ENCODE measurements around the gene ZNF217.
"Not testable (repeated sequence)": the region's sequence is repeated elsewhere in the genome, so short reads cannot be mapped to it uniquely, and the experiment has no call there.

ZNF217 gene

DNA sequence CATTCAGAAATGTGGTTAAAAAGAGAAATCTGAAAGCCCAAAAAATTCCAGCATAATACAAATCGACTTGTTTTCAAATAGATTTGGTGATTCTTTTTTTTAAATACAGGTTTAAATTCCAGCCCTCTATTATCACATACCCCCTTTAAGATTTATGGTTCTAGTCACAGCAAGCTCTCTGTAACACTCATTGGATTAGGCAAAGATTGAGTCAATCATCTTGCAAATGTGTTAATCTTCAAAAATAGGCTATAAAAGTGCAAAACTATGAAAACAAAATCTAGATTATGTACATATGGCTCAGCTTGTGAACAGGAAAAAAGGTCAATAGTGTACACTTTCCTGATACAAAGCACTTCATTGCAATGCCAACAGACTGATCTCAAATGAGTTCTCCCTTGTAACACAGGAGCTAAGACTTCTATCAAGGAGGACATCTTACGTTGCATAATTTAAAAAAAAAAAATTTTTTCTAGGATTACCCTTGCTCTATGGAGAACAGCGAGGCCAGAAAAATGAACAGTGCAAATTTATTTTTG is 26.2 kb downstream of the ZNF217 start:
- DNase-seq (ENCODE audit: low read depth): no peak

DNA sequence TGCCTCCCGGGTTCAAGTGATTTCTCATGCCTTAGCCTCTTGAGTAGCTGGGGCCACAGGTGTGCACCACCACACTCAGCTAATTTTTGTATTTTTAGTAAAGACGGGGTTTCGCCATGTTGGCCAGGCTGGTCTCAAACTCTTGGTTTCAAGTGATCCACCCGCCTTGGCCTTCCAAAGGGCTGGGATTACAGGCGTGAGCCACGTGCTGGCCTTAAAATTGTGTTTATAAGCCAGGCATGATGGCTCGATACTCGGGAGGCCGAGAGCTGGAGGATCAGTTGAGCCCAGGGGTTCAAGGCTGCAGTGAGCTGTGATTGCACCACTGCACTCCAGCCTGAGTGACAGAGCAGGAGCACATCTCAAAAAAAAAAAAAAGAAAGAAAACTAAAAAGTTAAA is 27.0 kb downstream of the ZNF217 start:
- DNase-seq (ENCODE audit: low read depth): not testable (repeated sequence)

DNA sequence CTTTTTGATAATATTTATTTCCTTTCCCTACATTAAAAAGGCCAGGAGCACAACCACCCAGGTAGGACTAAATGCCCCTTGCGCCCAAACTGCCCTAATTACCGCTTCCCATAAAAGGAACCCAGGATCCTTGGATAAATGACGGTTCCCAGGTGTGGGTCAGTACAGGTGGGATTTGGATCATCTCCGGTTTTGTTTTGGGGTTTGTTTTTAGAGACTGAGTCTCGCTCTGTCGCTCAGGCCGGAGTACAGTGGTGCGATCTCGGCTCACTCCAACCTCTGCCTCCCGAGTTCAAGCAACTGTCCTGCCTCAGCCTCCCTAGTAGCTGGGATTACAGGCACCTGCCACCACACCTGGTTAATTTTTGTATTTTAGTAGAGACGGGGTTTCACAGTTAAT is 28.4 kb downstream of the ZNF217 start:
- no peak for DNase-seq (ENCODE audit: low read depth)

DNA sequence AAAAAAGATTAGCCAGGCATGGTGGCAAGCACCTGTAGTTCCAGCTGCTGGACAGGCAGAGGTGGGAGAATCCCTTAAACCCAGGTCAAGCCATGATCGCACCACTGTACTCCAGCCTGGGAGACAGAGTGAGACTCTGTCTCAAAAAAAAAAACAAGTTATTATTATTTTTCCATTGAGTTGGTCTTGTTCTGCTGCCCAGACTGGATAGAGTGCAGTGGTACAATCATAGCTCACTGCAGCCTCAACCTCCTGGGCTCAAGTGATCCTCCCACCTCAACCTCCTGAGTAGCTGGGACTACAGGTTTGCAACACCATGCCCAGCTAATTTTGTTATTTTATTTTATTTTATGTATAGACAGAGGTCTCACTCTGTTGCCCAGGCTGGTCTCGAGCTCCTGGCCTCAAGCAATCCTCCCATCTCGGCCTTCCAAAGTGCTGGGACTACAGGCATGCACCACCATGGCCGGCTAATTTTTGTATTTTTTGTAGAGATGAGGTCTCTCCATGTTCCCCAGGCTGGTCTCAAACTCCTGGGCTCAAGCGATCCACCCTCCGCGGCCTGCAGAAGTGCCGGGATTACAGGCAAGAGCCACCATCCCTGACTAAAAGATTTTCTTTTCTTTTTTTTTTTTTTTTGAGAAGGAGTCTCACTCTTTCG is 31.4 kb downstream of the ZNF217 start:
- not testable (repeated sequence) for DNase-seq (ENCODE audit: low read depth)

DNA sequence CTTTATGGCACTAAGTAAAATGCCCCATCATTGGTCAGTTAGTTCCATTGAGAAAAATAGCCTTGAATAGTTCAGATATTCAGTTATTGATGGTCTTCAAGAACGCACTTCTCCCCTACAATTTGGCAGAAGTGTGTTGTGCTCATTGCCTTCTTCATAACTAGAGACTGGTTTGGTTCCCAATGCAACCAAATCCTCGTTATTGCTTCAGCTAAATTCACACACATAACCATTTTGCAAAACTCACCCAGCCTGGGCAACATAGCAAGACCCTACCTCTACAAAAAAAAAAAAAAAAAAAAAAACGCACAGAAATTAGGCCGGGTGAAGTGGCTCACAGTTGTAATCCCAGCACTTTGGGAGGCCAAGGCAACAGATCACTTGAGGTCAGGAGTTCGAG is 32.1 kb downstream of the ZNF217 start:
- no peak for DNase-seq (ENCODE audit: low read depth)

DNA sequence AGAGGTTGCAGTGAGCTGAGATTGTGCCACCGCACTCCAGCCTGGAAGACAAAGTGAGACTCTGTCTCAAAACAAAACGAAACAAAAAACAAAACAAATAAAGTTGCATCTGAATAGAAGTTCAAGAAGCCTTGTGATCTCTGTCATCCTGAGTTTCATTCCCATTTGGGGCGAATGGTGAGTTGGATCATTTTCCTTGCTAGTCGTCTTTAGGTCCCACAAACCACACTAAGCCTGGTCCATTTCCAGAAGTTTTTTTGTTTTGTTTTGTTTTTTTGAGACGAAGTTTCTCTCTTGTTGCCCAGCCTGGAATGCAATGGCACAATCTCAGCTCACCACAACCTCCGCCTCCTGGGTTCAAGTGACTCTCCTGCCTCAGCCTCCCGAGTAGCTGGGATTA is 33.8 kb downstream of the ZNF217 start:
- no peak for DNase-seq (ENCODE audit: low read depth)

DNA sequence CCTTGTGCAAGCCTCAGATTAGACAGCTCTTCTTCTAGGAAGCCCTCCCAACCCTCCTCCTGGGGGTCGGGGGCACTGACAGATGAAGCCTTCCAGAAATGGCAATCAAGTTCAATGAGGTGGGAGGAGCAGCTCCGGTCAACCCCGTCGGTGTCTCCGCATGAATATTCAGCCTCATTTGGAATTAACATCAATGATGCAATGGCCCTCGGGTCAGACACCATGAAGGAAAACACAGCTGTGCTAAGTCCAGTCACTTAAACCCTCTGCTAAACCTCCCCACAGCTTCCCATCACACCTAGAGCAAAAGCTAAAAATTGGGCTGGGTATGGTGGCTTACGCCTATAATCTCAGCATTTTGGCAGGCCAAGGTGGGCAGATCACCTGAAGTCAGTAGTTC is 36.5 kb downstream of the ZNF217 start:
- no peak for DNase-seq (ENCODE audit: low read depth)

DNA sequence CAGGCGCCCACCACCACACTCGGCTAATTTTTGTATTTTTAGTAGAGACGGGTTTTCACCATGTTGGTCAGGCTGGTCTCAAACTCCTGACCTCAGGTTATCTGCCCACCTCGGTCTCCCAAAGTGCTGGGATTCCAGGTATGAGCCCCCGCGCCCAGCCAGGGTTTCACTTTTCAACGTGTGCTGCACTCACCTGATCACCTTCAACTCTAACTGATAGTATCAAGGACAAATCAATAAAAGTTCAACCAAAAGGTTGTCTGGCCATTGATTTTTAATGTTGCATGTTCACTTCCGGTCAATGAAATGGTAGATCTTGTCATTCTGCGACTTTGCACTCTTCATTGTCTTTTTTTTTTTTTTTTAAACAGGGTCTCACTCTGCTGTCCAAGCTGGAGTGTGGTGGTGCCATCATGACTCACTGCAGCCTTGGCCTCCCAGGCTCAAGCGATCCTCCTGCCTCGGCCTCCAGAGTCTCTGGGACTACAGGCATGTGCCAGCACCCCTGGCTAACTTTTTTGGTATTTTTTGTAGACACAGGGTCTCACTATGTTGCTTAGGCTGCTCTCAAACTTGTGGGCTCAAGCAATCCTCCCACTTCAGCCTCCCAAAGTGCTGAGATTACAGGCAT is 37.3 kb downstream of the ZNF217 start:
- no peak for DNase-seq (ENCODE audit: low read depth)

DNA sequence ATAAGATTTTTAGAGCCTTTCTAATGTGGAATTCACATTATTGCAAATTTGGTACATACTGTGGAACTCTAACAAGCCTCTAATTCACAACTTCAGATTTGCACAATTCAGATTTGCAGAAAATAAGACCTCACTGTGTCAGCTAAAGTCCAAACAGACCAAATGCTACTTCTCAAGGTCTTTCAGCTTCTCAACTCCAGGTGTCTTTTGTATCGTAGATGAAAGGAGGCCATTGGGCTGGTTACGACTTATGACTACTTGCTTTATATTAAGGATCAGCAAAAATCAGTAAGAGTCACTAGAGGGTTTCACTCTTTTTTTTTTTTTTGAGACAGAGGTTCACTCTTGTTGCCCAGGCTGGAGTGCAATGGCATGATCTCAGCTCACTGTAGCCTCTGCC is 37.8 kb downstream of the ZNF217 start:
- DNase-seq (ENCODE audit: low read depth): no peak

DNA sequence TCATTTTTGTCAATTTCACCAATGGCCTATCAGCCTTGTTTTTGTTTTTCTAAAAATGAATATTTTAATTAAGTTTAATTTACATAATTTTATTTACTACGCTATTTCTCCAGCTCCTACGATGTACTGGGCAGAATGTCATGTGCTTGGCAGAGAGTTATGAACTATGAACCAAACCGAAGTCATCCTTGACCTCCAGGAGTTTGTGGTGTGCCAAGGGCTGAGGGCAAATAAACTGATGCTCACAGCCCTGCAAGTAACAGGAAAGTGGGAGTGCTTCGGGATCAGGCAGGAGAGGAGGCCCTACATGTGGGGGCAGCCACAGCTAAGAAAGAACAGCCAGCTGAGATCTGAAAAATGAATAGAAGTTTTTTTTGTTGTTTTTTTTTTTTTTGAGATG is 38.6 kb downstream of the ZNF217 start:
- DNase-seq (ENCODE audit: low read depth): no peak

DNA sequence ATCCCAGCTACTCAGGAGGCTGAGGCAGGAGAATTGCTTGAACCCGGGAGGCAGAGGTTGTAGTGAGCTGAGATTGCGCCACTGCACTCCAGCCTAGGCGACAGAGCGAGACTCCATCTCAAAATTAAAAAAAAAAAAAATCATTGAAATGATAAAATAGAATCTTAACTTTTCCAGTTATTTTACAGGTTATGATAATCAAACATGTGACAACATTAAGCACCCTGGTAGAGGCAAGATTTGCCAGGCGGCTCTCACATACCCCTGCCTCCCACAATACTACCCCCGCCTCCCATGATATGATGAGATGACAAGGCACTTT is 41.1 kb downstream of the ZNF217 start:
- not testable (repeated sequence) for DNase-seq (ENCODE audit: low read depth)

DNA sequence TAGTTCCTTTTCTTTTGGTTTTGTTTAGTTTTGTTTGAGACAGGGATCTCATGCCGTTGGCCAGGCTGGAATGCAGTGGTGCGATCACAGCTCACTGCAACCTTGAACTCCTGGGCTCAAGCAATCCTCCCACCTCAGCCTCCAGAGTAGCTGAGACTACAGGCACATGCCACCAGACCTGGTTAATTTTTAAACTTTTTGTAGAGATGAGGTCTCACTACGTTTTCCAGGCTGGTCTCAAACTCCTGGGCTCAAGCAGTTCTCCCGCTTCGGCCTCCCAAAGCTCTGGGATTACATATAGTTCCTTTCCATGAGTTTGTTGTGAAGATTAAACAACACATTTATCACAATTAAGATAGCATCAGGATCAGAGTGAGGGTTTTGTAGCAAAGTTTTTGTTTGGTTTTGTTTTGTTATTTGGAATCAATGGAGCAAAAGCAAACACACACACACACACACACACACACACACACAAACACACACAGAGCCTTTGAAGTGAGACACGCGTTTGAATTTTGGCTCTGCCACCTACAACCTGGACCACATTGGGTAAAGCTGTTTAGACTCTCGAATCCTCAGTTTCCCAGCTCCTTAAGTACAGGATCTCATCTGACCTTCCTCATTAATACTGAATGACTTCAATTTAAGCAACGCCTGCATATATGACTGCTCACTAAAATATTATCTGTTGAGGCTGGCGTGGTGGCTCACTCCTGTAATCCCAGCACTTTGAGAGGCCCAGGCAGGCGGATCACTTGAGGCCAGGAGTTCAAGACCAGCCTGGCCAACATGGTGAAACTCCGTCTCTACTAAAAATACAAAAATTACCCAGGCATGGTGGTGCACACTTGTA is 41.7 kb downstream of the ZNF217 start:
- not testable (repeated sequence) for DNase-seq (ENCODE audit: low read depth)

DNA sequence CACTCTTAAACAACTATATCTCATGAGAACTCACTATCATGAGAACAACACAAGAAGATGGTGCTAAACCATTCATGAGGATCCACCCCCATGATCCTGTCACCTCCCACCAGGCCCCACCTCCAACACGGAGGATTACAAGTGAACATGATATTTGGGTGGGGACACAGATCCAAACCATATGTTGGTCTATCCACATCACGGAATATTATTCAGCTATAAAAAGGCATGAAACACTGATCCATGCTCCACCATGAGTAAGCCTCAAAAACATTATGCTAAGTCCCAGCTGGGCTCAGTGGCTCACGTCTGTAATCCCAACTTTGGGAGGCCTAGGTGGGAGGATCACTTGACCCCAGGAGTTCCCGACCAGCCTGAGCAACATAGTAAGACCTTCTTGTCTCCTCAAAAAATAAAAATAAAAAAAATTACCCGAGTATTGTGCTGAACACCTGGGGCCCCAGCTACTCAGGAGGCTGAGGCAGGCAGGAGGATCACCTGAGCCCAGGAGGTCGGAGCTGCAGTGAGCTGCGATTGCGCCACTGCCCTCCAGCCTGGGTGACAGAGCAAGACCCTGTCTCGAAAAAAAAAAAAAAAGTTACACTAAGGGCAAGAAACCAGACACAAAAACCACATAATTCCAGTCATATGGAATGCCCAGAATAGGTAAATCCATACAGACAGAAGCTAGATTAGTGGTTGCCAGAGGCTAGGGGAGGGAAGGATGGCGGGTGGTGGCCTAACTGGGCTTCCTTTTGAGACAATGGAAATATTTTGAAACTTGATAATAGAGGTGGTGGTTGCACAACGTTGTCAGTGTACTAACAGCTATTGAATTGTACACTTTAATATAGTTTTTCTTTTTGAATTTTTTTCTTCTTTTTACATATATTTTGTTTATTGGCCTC is 43.1 kb downstream of the ZNF217 start:
- DNase-seq (ENCODE audit: low read depth): no peak

DNA sequence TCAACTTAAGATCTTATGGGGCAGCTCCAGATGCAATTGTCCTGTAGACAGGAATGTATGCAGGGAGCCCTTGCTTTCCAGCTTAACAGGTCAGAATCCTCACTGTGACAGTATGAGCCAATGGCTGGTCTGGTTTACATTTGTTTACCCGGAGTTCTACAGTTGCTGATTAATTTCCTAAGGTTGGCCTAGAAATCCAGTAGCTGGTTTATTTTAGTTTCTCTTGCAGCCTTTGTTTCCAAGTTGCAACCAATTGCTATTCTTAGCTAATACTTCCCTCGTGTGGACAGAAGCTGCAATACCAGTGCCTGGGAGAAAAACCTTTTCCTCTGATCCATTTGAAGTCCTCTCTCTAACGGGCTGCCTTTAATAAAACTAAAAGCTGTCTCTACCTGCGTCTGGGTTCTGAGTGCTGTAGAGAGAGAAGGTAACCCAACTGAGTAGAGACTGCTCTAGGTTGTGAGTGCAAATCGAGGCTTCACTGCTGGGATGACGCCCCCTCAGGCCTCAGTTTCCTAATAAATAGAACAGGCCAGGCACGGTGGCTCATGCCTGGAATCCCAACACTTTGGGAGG is 45.9 kb downstream of the ZNF217 start:
- DNase-seq (ENCODE audit: low read depth): no peak

DNA sequence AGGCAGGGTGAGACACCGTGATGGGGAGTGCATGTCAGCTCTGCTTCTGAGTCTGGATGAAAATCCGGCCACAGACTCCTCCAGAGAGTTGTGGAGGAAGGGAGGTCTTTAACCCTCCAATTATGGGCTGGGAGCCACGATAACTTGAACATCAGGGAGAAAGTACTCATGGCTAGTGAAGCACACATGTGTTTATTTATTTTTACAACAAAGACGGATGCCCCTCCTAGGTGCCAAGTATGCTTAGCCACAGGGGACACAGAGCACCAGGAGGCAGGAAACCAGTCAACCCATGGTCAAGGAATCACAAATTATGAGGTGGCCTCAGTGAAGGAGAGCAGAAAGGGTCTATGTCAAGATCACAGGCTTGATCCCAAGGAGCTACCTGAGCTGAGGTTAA is 54.1 kb downstream of the ZNF217 start:
- no peak for DNase-seq (ENCODE audit: low read depth)

DNA sequence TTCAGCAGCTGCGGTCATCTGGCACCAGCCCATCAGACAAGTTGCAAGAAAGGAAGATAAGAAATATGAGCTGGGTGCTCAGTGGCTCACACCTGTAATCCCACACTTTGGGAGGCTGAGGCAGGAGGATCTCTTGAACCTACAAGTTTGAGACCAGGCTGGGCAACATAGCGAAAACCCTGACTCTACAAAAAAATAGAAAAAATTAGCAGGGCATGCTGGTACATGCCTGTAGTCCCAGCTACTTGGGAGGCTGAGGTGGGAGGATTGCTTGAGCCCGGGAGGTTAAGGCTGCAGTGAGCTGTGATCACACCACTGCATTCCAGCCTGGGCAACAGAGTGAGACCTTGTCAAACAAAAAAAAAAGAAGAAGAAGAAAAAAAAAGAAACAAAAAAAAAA is 57.3 kb downstream of the ZNF217 start:
- not testable (repeated sequence) for DNase-seq (ENCODE audit: low read depth)

DNA sequence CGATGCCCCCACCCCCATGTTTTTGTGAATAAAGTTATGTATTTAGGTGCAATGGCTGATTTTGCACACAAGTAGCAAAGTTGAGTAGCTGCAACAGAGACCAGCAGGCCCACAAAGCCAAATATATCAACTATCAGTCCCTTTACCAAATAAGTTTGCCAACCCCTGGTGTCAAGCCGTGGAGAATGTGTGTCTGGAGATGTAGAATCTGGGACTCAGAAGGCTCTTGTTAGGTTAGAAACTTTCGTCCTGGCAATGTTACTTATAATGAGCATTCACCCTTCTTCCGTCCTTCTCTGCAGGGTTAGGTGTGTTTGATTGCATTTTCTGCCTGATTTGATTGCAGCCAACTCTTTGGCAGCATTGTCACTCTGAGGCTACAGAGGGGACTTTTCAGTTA is 57.8 kb downstream of the ZNF217 start:
- DNase-seq (ENCODE audit: low read depth): no peak

DNA sequence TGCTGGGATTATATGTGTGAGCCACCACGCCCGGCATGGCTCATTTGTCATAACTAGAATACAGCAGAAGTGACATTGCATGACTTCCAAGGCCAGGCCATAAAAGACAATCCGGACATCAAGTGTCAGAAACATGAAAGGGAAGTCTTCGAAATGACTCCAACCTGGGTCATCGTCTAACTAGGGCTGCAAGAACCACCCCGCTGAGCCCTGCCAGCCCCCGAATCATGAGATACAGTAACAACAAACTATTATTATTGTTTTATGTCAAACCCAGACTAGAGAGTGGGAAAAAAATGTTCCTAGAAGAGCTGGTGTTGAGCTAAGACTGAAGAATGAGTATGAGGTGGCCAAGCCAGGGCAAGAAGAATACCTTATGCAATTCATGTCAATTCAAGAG is 59.6 kb downstream of the ZNF217 start:
- DNase-seq (ENCODE audit: low read depth): no peak

DNA sequence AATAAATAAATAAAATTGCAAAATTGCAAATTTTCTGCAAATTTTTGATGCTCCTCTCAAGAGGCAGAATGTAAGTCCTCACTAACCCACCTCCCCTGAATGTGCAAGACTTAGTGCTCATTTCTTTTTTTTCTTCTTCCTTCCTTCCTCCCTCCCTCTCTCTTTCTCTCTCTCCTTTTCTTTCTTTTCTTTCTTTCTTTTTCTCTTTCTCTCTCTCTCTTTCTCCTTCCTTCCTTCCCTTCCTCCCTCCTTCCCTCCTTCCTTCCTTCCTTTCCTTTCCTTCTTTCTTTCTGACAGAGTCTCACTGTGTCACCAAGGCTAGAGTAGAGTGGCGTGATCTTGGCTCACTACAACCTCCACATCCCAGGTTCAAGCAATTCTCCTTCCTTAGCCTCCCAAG is 60.1 kb downstream of the ZNF217 start:
- no peak for DNase-seq (ENCODE audit: low read depth)

DNA sequence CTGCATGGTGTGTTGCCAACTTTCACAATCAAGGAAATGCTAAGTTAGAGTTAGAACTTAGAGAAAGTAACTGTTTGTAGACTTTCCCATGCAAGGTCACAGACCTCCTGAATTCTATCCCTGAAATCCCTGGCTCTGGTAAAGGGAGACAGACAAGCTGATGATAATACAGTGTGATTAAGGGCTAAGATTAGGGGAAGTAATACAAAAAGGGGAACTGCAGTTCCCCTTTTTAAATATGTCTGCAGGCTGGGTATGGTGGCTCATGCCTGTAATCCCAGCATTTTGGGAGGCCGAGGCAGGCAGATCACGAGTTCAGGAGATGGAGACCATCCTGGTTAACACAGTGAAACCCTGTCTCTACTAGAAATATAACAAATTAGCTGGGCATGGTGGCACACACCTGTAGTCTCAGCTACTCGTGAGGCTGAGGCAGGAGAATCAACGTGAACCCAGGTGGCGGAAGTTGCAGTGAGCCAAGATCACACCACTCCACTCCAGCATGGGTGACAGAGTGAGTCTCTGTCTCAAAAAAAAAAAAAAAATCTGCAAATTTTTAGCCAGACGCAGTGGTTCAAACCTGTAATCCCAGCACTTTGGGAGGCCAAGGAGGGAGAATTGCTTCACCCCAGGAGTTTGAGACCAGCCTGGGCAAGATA is 60.9 kb downstream of the ZNF217 start:
- DNase-seq (ENCODE audit: low read depth): not testable (repeated sequence)

DNA sequence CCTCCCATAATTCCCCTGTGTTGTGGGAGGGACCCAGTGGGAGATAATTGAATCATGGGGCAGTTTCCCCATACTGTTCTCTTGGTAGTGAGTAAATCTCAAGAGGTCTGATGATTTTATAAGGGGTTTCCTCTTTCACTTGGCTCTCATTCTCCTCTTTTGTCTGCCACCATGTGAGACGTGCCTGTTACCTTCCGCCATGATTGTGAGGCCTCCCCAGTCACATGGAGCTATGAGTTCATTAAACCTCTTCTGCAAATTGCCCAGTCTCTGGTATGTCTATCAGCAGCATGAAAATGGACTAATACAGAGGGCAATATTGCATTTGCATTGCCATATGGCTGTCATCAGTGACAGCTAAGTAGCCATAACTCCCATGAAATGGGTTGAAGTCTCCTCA is 63.2 kb downstream of the ZNF217 start:
- DNase-seq (ENCODE audit: low read depth): no peak
